ENCODE data around the gene ARF6.

DNA sequence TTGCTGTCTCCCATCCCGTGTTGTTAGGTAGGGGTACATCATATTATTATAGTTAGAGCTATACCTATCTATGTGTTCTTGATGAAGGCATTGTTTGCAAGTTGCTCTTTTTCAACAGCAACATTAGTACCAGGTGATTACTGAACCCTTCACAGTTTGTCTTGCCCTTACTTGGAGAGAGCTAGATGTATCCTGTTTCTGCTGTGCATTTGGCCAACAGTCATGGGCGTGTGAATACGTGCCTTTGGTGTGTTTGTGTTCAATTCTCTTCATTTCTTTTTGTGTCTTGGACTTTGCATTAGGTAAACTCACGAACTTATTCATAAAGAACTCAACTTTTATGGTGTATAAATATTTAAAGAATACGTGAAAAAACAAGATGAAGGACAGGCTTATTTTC lies 14.3 kb downstream of the ARF6 start:
- TF ChIP-seq, protein P1, sequence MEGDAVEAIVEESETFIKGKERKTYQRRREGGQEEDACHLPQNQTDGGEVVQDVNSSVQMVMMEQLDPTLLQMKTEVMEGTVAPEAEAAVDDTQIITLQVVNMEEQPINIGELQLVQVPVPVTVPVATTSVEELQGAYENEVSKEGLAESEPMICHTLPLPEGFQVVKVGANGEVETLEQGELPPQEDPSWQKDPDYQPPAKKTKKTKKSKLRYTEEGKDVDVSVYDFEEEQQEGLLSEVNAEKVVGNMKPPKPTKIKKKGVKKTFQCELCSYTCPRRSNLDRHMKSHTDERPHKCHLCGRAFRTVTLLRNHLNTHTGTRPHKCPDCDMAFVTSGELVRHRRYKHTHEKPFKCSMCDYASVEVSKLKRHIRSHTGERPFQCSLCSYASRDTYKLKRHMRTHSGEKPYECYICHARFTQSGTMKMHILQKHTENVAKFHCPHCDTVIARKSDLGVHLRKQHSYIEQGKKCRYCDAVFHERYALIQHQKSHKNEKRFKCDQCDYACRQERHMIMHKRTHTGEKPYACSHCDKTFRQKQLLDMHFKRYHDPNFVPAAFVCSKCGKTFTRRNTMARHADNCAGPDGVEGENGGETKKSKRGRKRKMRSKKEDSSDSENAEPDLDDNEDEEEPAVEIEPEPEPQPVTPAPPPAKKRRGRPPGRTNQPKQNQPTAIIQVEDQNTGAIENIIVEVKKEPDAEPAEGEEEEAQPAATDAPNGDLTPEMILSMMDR (IDR thresholded peaks at IDR 0.05 in 2 of 3, conservative IDR thresholded peaks at IDR 0.05 in 1 of 3; ENCODE audit: control insufficient read depth in 2 of 3, extremely low read depth in 1 of 3, insufficient read depth in 1 of 3, low read depth in 3 of 3, low read length in 3 of 3), result no peak
- TF ChIP-seq KDM1A (IDR thresholded peaks at IDR 0.05; ENCODE audit: borderline replicate concordance), result no peak
- TF ChIP-seq JUND (IDR thresholded peaks at IDR 0.05; ENCODE audit: low read depth, low read length), result no peak
- TF ChIP-seq, protein P2, sequence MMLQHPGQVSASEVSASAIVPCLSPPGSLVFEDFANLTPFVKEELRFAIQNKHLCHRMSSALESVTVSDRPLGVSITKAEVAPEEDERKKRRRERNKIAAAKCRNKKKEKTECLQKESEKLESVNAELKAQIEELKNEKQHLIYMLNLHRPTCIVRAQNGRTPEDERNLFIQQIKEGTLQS (IDR thresholded peaks at IDR 0.05; ENCODE audit: borderline replicate concordance, extremely low read depth, low read depth, low read length), result no peak
- no peak for TF ChIP-seq ZBED1 (IDR thresholded peaks at IDR 0.05; ENCODE audit: borderline replicate concordance)
- no peak for TF ChIP-seq LARP7 (IDR thresholded peaks at IDR 0.05)
- no peak for TF ChIP-seq TCF3 (IDR thresholded peaks at IDR 0.05; ENCODE audit: borderline replicate concordance, insufficient read depth, low read depth, low read length)
- TF ChIP-seq, protein P3, sequence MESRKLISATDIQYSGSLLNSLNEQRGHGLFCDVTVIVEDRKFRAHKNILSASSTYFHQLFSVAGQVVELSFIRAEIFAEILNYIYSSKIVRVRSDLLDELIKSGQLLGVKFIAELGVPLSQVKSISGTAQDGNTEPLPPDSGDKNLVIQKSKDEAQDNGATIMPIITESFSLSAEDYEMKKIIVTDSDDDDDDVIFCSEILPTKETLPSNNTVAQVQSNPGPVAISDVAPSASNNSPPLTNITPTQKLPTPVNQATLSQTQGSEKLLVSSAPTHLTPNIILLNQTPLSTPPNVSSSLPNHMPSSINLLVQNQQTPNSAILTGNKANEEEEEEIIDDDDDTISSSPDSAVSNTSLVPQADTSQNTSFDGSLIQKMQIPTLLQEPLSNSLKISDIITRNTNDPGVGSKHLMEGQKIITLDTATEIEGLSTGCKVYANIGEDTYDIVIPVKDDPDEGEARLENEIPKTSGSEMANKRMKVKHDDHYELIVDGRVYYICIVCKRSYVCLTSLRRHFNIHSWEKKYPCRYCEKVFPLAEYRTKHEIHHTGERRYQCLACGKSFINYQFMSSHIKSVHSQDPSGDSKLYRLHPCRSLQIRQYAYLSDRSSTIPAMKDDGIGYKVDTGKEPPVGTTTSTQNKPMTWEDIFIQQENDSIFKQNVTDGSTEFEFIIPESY (IDR thresholded peaks at IDR 0.05), result no peak
- no peak for TF ChIP-seq POLR2A (IDR thresholded peaks at IDR 0.05; ENCODE audit: low read depth, low read length)
- no peak for TF ChIP-seq POLR2AphosphoS5 (IDR thresholded peaks at IDR 0.05; ENCODE audit: low read length)
- TF ChIP-seq FOXM1 (IDR thresholded peaks at IDR 0.05; ENCODE audit: low read depth, low read length), result no peak
- no peak for TF ChIP-seq CHD2 (IDR thresholded peaks at IDR 0.05; ENCODE audit: borderline replicate concordance, low read depth, low read length)
- no peak for TF ChIP-seq CEBPB (IDR thresholded peaks at IDR 0.05; ENCODE audit: borderline replicate concordance in 1 of 2, low read depth in 2 of 2, low read length in 2 of 2)
- no peak for TF ChIP-seq MYC (IDR thresholded peaks at IDR 0.05; ENCODE audit: insufficient read depth, insufficient read length, insufficient replicate concordance, low read length, severe bottlenecking)
